SU-DHL-6 (cell line): ENCODE data around the gene ZSWIM5.

Source experiments
- EZH2phosphoT487 ChIP-seq: fragments of 200-600 bp; sonication (generic), shearing (Covaris generic); conservative IDR thresholded peaks from 2 replicates; pipeline ENCODE4 v1.6.1; 2018; ENCODE audit warnings: mild to moderate bottlenecking, antibody characterized with exemption, low read length, moderate library complexity, mixed read lengths
- TF ChIP-seq, protein P1 (sequence below): fragments of 200-600 bp; sonication (generic); IDR thresholded peaks from one replicate; pipeline ENCODE4 v1.5.1; 2017; ENCODE audit warnings: antibody characterized with exemption, mild to moderate bottlenecking, low read length, moderate library complexity; ENCODE audit not compliant: insufficient read depth, poor library complexity, severe bottlenecking

DNA sequence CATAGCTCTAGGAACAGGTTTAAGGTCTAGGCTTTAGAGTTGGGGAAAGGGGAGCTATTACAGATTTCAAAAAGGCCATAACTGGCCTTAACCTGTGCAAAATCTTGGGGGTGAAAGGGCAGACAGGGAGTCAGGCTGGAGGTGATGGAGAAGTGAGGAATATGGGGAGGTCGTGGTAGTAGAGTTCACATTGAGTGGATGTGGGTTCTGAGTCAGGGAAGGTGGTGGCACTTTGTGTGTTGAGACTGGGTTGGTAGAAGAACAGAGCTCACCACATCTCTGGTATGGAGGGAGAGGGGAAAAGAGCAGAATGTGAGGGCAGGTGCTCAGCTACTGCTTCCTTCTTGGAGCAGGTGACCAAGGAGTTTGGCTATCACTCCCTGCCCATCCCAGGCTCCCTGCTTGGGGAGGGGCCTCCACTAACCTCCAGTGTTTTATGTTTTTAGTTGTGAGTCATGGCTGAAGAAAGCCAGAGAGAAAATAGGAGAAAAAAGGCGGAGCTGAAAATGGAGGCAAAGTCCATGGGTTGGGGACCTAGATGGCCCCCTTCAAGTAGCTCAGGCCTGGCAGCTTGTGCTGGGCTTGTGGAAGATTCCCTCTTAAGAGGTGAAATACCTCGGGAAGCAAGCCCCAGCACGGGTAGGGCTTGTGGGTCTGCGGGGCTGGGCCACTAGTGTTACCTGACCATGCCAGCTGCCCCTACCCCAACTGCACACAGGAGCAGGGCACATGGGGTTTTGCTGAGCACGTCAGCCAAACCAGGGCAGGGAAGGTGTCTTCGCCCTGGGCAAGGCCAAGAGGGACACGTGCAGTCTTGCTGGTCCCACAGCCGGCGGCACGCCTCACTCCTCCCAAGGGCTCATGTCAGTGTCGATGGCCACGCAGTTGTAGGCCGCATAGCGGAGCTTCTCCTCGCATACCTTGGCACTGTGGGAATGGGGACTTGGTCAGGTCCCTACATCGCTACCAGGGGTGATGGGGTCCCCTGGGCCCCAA lies 203.5 kb downstream of the ZSWIM5 start:
- TF ChIP-seq, protein P1, sequence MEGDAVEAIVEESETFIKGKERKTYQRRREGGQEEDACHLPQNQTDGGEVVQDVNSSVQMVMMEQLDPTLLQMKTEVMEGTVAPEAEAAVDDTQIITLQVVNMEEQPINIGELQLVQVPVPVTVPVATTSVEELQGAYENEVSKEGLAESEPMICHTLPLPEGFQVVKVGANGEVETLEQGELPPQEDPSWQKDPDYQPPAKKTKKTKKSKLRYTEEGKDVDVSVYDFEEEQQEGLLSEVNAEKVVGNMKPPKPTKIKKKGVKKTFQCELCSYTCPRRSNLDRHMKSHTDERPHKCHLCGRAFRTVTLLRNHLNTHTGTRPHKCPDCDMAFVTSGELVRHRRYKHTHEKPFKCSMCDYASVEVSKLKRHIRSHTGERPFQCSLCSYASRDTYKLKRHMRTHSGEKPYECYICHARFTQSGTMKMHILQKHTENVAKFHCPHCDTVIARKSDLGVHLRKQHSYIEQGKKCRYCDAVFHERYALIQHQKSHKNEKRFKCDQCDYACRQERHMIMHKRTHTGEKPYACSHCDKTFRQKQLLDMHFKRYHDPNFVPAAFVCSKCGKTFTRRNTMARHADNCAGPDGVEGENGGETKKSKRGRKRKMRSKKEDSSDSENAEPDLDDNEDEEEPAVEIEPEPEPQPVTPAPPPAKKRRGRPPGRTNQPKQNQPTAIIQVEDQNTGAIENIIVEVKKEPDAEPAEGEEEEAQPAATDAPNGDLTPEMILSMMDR = no peak
- TF ChIP-seq EZH2phosphoT487 = no peak
